ENCODE data around the gene NEK4. TPM values are rescaled to one million over a fixed set of nuclear protein-coding genes. Genes with fewer than 3 reads are reported as not detected.

The NEK4 gene
- polyA plus RNA-seq, 6 donors from 2014 or later, result 8.9 to 24.8 (median 12.7) TPM

GRCh38 chr3:52800079-52800478 is 29.3 kb upstream of the NEK4 start:
- Mint-ChIP-seq H3K4me3 (no peak overlapping the region), H3K9me3 (peaks cover 0 to 2% (median 0%) of the 10 kb centered on the region in 7 donors), H3K27ac (no peak overlapping the region), H3K27me3 (no peaks in the 10 kb centered on the region), H3K36me3 (no peaks in the 10 kb centered on the region), H3K4me1 (no peaks in the 10 kb centered on the region)
- no peak for ATAC-seq (ENCODE audit: low read depth in 2 of 2)
- DNase-seq, result no peak

DNA sequence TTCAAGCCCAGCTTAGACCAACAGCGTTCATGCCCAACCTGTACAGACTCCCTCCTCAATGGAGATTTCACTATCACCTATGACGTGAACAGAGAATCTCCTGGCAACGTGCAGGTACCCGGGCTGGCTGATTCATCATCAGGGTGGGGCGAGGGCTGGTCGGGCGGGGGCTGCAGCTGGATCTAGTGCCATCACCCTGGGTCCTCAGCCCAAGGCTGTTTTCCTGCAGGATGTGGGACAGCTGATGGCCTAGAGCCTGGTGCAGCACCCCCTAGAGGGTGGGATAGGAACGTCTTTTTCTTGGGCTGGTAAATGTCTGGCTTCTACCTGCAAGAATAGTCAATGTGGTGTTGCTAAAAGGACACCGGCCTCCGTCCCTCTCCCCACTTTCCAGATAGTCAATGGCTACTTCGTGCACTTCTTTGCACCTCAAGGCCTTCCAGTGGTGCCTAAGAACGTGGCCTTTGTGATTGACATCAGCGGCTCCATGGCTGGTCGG is 28.3 kb upstream of the NEK4 start:
- Mint-ChIP-seq H3K27me3 (no peaks in the 10 kb centered on the region), H3K4me3 (no peak overlapping the region), H3K9me3 (peaks cover 0 to 2% (median 0%) of the 10 kb centered on the region in 7 donors), H3K27ac (peak overlapping the region in 1 of 6 donors; percentile 58), H3K36me3 (no peaks in the 10 kb centered on the region), H3K4me1 (no peaks in the 10 kb centered on the region)
- DNase-seq, result no peak
- peak in 1 of 2 donors; percentile 28 for ATAC-seq (ENCODE audit: low read depth in 2 of 2)

- Mint-ChIP-seq H3K27me3 (no peaks in the 10 kb centered on the region), H3K36me3 (no peaks in the 10 kb centered on the region), H3K4me3 (no peak overlapping the region), H3K9me3 (peaks cover 0 to 2% (median 0%) of the 10 kb centered on the region in 7 donors), H3K4me1 (peaks cover 0 to 2% (median 0%) of the 10 kb centered on the region in 3 donors), H3K27ac (peak overlapping the region in 1 of 6 donors; percentile 58)
- no peak for ATAC-seq (ENCODE audit: low read depth in 2 of 2)
- no peak for DNase-seq
These were observed 27.7 kb upstream of the NEK4 start for GRCh38 chr3:52798376-52798977.

DNA sequence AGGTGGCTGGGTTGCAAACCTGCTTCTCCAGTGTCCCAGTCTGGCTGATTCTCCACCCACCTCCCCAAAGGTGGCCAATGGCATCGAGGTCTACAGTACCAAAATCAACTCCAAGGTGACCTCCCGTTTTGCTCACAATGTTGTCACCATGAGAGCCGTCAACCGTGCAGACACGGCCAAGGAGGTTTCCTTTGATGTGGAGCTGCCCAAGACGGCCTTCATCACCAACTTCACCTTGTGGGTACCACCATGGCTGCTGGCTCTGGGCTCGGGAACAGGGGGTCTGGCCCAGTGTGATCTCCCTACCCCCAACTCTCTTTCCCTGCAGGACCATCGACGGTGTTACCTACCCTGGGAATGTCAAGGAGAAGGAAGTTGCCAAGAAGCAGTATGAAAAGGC is 25.7 kb upstream of the NEK4 start:
- H3K9me3 Mint-ChIP-seq, result peaks cover 0 to 2% (median 0%) of the 10 kb centered on the region in 7 donors
- H3K4me1 Mint-ChIP-seq, result peaks cover 0 to 2% (median 0%) of the 10 kb centered on the region in 3 donors
- H3K4me3 Mint-ChIP-seq, result no peak overlapping the region
- no peaks in the 10 kb centered on the region for H3K36me3 Mint-ChIP-seq
- H3K27me3 Mint-ChIP-seq, result no peaks in the 10 kb centered on the region
- ATAC-seq (ENCODE audit: low read depth in 2 of 2) (no peak), DNase-seq (no peak)
- H3K27ac Mint-ChIP-seq, result no peak overlapping the region

DNA sequence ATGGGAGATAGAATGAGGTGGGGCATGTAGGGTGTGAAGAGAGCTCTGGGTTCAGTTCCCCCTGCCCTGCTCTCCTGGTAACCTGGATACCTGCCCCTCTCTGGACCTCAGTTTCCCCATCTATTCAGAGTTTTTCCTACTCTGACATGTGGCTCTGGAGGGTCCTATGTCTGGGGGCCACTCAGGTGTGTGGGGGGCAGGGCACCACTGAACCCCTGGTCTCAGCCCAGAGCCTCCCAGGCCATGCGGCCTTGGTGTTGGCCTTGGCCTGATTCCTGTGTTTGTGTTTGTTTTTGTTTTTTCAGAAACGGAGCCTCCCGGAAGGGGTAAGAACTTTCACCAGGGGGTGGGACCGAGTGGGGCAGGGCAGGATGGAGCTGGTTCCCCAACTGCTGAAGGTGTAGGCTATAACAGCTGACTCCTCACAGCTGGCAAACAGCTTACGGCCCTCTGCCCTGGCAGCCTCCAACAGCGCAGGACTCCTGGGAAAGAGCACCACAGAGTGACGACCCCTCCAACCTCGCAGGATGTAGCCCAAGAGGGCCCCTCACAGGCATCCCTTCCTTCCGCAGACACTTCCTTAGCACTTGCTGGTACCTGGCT is 24.7 kb upstream of the NEK4 start:
- ATAC-seq (ENCODE audit: low read depth in 2 of 2) (no peak), DNase-seq (no peak)
- Mint-ChIP-seq H3K4me1 (peaks cover 0 to 2% (median 0%) of the 10 kb centered on the region in 3 donors), H3K9me3 (peaks cover 0 to 2% (median 0%) of the 10 kb centered on the region in 7 donors), H3K36me3 (no peaks in the 10 kb centered on the region), H3K27me3 (no peaks in the 10 kb centered on the region), H3K4me3 (no peak overlapping the region), H3K27ac (peak overlapping the region in 1 of 6 donors; percentile 64)

DNA sequence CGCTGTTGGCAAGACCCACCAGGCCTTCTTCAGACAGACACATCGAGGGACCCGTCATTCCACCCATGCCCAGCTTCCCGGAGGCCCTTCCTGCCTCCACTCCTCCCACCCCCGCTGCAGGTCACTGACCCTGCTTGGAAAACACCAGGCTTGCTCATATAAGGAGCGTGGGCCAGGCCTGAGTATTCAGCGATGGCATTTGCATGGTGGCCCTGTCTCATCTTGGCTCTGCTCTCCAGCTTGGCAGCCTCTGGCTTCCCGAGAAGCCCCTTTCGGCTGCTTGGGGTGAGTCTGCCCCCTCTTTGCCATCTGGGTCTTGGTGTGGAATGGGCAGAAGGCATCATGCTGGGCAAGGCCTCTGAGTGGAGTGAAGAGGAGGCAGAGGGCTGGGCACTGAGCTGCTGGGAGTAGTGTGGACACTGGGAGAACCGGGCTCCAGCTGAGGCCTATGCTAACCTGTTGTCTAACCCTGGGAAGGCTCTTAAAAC is 23.9 kb upstream of the NEK4 start, which contains the start of gene ITIH3:
Gene ITIH3 (plus strand): TSS at position 185 of the 488 bp plus-strand sequence. CDS start 8 bp downstream, at position 193.
- Mint-ChIP-seq H3K27ac (peak within 1 kb of the TSS in 2 of 6 donors; percentile 64 to 78), H3K4me3 (no peak within 1 kb of the TSS), H3K36me3 (no peaks in the 10 kb centered on the region), H3K27me3 (no peaks in the 10 kb centered on the region), H3K4me1 (peaks cover 0 to 2% (median 0%) of the 10 kb centered on the region in 3 donors), H3K9me3 (peaks cover 0 to 2% (median 0%) of the 10 kb centered on the region in 7 donors)
- ATAC-seq (ENCODE audit: low read depth in 2 of 2) (no peak), DNase-seq (no peak)

DNA sequence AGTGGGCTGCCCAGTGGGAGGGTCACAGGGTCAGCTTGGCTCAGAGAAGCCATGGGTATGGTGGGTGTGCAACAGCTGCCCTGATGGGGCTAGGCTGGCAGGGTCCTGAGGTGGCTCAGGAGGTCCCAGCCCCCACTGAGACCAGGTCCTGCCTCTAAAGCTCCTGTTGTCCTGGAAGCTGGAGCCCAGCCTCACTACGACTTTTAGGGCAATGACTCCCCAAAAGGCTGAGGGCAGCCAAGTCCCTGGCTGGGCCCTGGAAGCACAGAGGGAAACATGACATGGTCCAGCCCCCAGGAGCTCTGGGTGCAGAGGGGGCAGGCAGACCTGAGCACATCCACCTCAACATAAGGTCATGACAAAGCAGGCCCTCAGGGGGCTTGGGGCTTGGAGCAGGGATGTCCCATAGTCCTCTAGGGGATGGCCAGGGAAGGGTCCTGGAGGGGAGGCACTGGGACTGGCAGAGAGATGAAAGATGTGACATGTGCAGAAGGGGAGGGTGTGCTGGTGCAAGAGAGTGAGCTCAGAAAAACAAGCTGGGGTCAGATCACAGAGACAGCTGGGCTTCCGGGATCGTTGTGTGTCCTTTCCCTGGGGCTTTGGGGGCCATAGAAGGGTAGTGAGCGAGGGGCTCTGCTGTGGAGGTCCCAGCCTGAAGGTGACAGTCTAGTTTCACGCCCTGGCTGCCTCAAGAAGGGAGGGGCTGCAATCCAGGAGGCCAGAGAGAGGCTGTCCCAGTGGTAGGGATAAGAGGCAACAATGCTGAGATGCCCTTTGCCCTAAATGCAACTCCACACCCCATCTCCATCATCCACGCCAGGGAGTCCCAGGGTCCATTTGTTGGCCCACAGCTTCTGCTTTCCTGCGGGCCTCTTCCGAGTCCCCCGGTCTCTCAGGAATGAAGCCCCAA is 23.2 kb upstream of the NEK4 start:
- Mint-ChIP-seq H3K4me1 (peaks cover 0 to 2% (median 0%) of the 10 kb centered on the region in 3 donors), H3K9me3 (peaks cover 0 to 2% (median 0%) of the 10 kb centered on the region in 7 donors), H3K27ac (peak overlapping the region in 1 of 6 donors; percentile 78), H3K27me3 (no peaks in the 10 kb centered on the region), H3K4me3 (no peak overlapping the region), H3K36me3 (no peaks in the 10 kb centered on the region)
- no peak for DNase-seq
- ATAC-seq (ENCODE audit: low read depth in 2 of 2), result no peak

DNA sequence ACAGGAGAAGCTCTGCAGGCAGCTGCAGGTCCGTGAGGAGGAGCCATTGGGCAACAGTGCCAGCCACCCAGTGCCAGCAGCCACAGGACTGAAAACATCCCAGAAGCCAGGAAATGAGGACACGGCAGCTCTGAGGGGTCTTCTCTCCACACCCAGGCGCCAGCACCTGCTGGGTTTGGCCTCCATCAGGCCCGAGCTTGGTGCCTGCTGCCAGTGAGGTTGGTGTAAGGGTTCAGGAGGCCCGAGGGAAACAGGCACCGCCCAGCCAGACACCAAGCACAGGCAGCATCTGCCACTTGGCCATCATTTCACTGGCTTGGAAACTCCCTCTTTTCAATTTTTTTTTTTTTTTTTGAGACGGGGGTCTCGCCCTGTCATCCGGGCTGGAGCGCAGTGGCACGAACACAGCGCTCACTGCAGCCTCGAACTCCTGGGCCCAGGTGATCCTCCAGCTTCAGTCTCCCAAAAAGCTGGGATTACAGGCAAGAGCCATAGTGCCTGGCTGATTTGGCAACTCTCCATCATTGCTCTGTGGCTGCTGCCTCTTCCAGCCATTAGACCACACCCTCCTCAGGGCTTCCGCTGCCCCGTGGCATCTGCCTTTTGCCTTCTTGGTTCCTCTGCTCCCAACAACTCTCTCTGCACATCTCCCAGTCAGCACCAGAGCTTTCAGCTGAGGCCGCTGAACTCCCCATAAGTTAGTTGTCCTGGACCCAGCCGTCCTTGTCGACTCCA is 22.4 kb upstream of the NEK4 start:
- Mint-ChIP-seq H3K4me3 (no peak overlapping the region), H3K36me3 (no peaks in the 10 kb centered on the region), H3K9me3 (peaks cover 0 to 2% (median 0%) of the 10 kb centered on the region in 7 donors), H3K27me3 (no peaks in the 10 kb centered on the region), H3K4me1 (peaks cover 0 to 2% (median 0%) of the 10 kb centered on the region in 3 donors), H3K27ac (peak overlapping the region in 1 of 6 donors; percentile 78)
- DNase-seq (no peak), ATAC-seq (ENCODE audit: low read depth in 2 of 2) (no peak)

- ATAC-seq (ENCODE audit: low read depth in 2 of 2), result no peak
- DNase-seq, result no peak
- Mint-ChIP-seq H3K36me3 (no peaks in the 10 kb centered on the region), H3K27ac (no peak overlapping the region), H3K4me1 (peaks cover 0 to 2% (median 0%) of the 10 kb centered on the region in 3 donors), H3K9me3 (peaks cover 0 to 2% (median 0%) of the 10 kb centered on the region in 7 donors), H3K27me3 (no peaks in the 10 kb centered on the region), H3K4me3 (no peak overlapping the region)
These were observed 21.7 kb upstream of the NEK4 start for GRCh38 chr3:52792413-52792812.

DNA sequence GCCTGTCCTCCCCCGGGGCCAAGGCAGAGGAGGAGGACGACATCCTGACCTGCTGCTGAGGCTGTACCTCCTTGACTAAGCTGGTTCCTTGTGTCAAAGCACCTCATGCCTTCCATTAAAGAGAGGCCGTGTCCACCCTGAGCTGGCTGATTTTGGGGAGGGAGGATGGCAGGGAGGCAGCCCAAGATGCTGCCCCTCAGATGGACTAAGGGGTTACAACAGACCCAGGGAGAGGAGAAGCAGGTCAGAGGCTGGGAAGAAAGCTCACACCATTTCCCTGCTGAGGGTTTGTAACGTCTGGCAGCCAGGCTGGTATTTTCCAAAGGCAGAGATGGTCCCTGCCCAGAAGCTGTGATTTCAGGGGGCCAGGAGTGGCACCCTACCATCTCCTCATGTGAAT is 21.2 kb upstream of the NEK4 start:
- H3K4me3 Mint-ChIP-seq, result no peak overlapping the region
- H3K27ac Mint-ChIP-seq, result no peak overlapping the region
- ATAC-seq (ENCODE audit: low read depth in 2 of 2), result no peak

GRCh38 chr3:52791366-52791765 is 20.6 kb upstream of the NEK4 start:
- no peaks in the 10 kb centered on the region for H3K27me3 Mint-ChIP-seq
- ATAC-seq (ENCODE audit: low read depth in 2 of 2) (no peak), DNase-seq (no peak)
- no peaks in the 10 kb centered on the region for H3K36me3 Mint-ChIP-seq
- H3K9me3 Mint-ChIP-seq, result peaks cover 0 to 2% (median 0%) of the 10 kb centered on the region in 7 donors
- no peak overlapping the region for H3K4me3 Mint-ChIP-seq
- H3K27ac Mint-ChIP-seq, result no peak overlapping the region
- peaks cover 0 to 2% (median 0%) of the 10 kb centered on the region in 3 donors for H3K4me1 Mint-ChIP-seq

More for the DNA sequence above, 21.2 kb upstream of the NEK4 start:
- Mint-ChIP-seq H3K9me3 (peaks cover 0 to 2% (median 0%) of the 10 kb centered on the region in 7 donors), H3K4me1 (peaks cover 0 to 2% (median 0%) of the 10 kb centered on the region in 3 donors), H3K27me3 (no peaks in the 10 kb centered on the region), H3K36me3 (no peaks in the 10 kb centered on the region)
- no peak for DNase-seq

- Mint-ChIP-seq H3K27ac (no peak overlapping the region), H3K4me1 (peaks cover 0 to 2% (median 0%) of the 10 kb centered on the region in 3 donors), H3K4me3 (no peak overlapping the region), H3K9me3 (no peaks in the 10 kb centered on the region), H3K27me3 (no peaks in the 10 kb centered on the region), H3K36me3 (no peaks in the 10 kb centered on the region)
- ATAC-seq (ENCODE audit: low read depth in 2 of 2), result no peak
- no peak for DNase-seq
These were observed 20.0 kb upstream of the NEK4 start for GRCh38 chr3:52790741-52791140.
